Neural progenitor cell (in vitro differentiated cells): ENCODE results near the gene NELL2. TPM values are rescaled to one million over a fixed set of nuclear protein-coding genes. Genes with fewer than 3 reads are reported as not detected.

Experiments
- DNase-seq: peaks from one replicate; pipeline ENCODE4 v3.0.0-alpha.2; 2016; ENCODE audit warnings: low spot score
- H2AFZ ChIP-seq: fragments of 200-600 bp; sonication (generic); replicated peaks from 2 replicates; pipeline ENCODE4 v1.6.1; 2016; ENCODE audit warnings: antibody characterized with exemption
- H3F3A ChIP-seq: fragments of 200-600 bp; sonication (generic); 2 replicates; pipeline ENCODE4 v1.6.1; 2016; ENCODE audit warnings: antibody characterized with exemption, low read depth
- H3K27ac ChIP-seq: fragments of 200-600 bp; sonication (generic); 2 replicates; pipeline ENCODE4 v1.5.1; 2016; ENCODE audit warnings: mild to moderate bottlenecking
- H3K27me3 ChIP-seq: fragments of 200-600 bp; sonication (generic); 2 replicates; pipeline ENCODE4 v1.6.1; 2016; ENCODE audit warnings: mild to moderate bottlenecking, moderate library complexity
- H3K36me3 ChIP-seq: fragments of 200-600 bp; sonication (generic); 2 replicates; pipeline ENCODE4 v1.5.1; 2016
- H3K4me1 ChIP-seq: fragments of 200-600 bp; sonication (generic); 2 replicates; pipeline ENCODE4 v1.6.1; 2016; ENCODE audit warnings: mixed run types
- H3K4me2 ChIP-seq: fragments of 200-600 bp; sonication (generic); 2 replicates; pipeline ENCODE4 v1.6.1; 2016
- H3K4me3 ChIP-seq: fragments of 200-600 bp; sonication (generic); 2 replicates; pipeline ENCODE4 v1.5.1; 2016
- H3K79me2 ChIP-seq: fragments of 200-600 bp; sonication (generic); 2 replicates; pipeline ENCODE4 v1.6.1; 2016; ENCODE audit warnings: low read depth
- H3K9ac ChIP-seq: fragments of 200-600 bp; sonication (generic); 2 replicates; pipeline ENCODE4 v1.6.1; 2016
- H3K9me3 ChIP-seq: fragments of 200-600 bp; sonication (generic); 2 replicates; pipeline ENCODE4 v1.5.1; 2016; ENCODE audit warnings: low read depth
- H4K20me1 ChIP-seq: fragments of 200-600 bp; sonication (generic); 2 replicates; pipeline ENCODE4 v1.6.1; 2016; ENCODE audit warnings: low read depth
- H3K27ac Mint-ChIP-seq: 3 replicates; pipeline ENCODE4 v1.8.0; 2021; ENCODE audit warnings: mixed read lengths
- H3K27me3 Mint-ChIP-seq: 2 replicates; pipeline ENCODE4 v1.8.0; 2022; ENCODE audit warnings: low read depth, mild to moderate bottlenecking, inconsistent platforms, moderate library complexity, mixed read lengths; ENCODE audit not compliant: insufficient read depth
- H3K36me3 Mint-ChIP-seq: 3 replicates; pipeline ENCODE4 v1.8.0; 2021; ENCODE audit warnings: mixed read lengths
- H3K4me1 Mint-ChIP-seq: 3 replicates; pipeline ENCODE4 v1.8.0; 2021; ENCODE audit warnings: mixed read lengths
- H3K4me3 Mint-ChIP-seq: 3 replicates; pipeline ENCODE4 v1.8.0; 2021; ENCODE audit warnings: mild to moderate bottlenecking, moderate library complexity, mixed read lengths
- H3K9me3 Mint-ChIP-seq: 3 replicates; pipeline ENCODE4 v1.8.0; 2020; ENCODE audit warnings: mixed read lengths
- EZH2 ChIP-seq: fragments of 200-600 bp; sonication (generic); IDR thresholded peaks from 2 replicates; pipeline ENCODE4 v1.6.1; 2017; ENCODE audit warnings: antibody characterized with exemption, mild to moderate bottlenecking, moderate library complexity
- EZH2phosphoT487 ChIP-seq: fragments of 200-600 bp; sonication (generic); IDR thresholded peaks from 2 replicates; pipeline ENCODE4 v1.6.1; 2017; ENCODE audit warnings: antibody characterized with exemption
- total RNA-seq: library from RNA; depleted of rRNA; stranded (reverse); fragments of >200 nt; gene quantifications from 2 replicates; pipeline ENCODE4 v1.2.3, GENCODE V29; 2015; ENCODE audit warnings: low replicate concordance
- TF ChIP-seq, protein P1 (sequence below): fragments of 200-600 bp; sonication (generic); IDR thresholded peaks from 2 replicates; pipeline ENCODE4 v1.5.1; 2017; ENCODE audit warnings: antibody characterized with exemption, mild to moderate bottlenecking

NELL2 gene
- total RNA-seq, 1 donor from 2014 or later = 398 TPM

DNA sequence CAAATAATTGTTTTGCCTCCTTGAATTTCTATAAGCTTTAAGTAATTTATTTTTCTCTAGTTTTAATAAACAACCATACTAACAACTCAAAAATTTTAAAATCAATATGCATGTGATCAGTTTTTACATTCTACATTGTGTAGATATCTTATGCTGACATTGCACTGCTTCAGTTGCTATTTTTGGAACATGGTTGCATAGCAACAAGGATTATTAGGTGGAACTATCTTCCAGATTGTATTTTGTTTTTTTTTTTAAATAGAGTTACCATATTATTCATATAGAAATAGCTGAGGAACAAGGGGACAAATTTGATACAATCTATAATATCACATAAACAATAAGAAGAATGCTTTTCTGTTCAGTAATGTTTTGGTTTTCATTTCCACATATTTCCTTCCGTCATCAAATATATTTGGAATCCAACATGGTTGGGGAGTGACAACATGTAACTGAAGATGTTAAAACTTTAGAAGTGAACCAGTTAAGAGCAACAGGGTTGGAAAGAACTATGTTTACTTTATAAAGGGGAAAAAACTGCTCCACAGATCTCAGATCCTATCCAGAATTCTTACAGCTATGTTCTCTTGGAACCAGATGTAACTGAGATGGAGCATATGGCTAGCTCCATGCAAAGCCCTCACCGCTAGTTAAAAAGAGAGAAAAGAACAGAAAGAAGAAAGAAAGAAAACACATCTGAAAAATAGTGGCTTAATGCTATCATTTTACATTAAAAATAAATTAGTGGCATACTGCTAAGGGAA is 235.5 kb downstream of the NELL2 start:
- Histone ChIP-seq H3K9ac (no peak overlapping the region), H3K4me2 (no peak overlapping the region), H3K9me3 (no peaks in the 10 kb centered on the region), H3K27ac (no peak overlapping the region), H3K27me3 (no peaks in the 10 kb centered on the region), H3F3A (no peaks in the 10 kb centered on the region), H3K79me2 (no peaks in the 10 kb centered on the region), H2AFZ (no peak overlapping the region), H3K4me1 (peaks cover 10% of the 10 kb centered on the region), H3K36me3 (no peaks in the 10 kb centered on the region), H4K20me1 (no peaks in the 10 kb centered on the region), H3K4me3 (no peak overlapping the region)
- H3K4me3 Mint-ChIP-seq = no peak overlapping the region
- no peak for TF ChIP-seq EZH2phosphoT487
- TF ChIP-seq EZH2 = no peak
- TF ChIP-seq, protein P1, sequence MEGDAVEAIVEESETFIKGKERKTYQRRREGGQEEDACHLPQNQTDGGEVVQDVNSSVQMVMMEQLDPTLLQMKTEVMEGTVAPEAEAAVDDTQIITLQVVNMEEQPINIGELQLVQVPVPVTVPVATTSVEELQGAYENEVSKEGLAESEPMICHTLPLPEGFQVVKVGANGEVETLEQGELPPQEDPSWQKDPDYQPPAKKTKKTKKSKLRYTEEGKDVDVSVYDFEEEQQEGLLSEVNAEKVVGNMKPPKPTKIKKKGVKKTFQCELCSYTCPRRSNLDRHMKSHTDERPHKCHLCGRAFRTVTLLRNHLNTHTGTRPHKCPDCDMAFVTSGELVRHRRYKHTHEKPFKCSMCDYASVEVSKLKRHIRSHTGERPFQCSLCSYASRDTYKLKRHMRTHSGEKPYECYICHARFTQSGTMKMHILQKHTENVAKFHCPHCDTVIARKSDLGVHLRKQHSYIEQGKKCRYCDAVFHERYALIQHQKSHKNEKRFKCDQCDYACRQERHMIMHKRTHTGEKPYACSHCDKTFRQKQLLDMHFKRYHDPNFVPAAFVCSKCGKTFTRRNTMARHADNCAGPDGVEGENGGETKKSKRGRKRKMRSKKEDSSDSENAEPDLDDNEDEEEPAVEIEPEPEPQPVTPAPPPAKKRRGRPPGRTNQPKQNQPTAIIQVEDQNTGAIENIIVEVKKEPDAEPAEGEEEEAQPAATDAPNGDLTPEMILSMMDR = no peak
- peaks cover 16% of the 10 kb centered on the region for H3K9me3 Mint-ChIP-seq
- no peaks in the 10 kb centered on the region for H3K27me3 Mint-ChIP-seq
- H3K27ac Mint-ChIP-seq = no peak overlapping the region
- peaks cover 4% of the 10 kb centered on the region for H3K4me1 Mint-ChIP-seq
- DNase-seq = no peak
- H3K36me3 Mint-ChIP-seq = peaks cover 45% of the 10 kb centered on the region

DNA sequence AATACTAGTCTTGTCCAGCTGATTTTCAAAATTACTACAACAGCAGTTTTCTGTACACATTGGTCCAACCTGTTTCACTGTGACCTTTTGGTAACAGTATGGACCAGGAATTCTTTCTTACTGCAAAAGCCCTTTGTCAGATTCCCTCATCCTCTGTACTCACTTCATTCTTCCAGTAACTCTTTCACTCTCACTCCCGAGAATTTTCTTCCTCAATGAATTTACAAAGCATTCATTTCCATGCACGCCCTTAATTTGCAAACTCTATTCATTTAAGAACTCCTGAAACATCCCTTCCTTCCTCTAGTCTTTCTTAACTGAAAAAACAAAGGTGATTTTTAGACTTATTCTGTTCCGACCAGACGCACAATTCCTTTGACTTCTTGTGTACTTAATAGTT is 238.2 kb downstream of the NELL2 start:
- Histone ChIP-seq H3K4me1 (peaks cover 10% of the 10 kb centered on the region), H3K79me2 (no peaks in the 10 kb centered on the region), H3K27ac (no peak overlapping the region), H2AFZ (no peak overlapping the region), H4K20me1 (no peaks in the 10 kb centered on the region), H3K4me3 (no peak overlapping the region), H3K9me3 (no peaks in the 10 kb centered on the region), H3K27me3 (no peaks in the 10 kb centered on the region), H3F3A (no peaks in the 10 kb centered on the region), H3K4me2 (no peak overlapping the region), H3K9ac (no peak overlapping the region), H3K36me3 (no peaks in the 10 kb centered on the region)
- TF ChIP-seq EZH2 (no peak), EZH2phosphoT487 (no peak)
- TF ChIP-seq, protein P1 = no peak
- H3K4me3 Mint-ChIP-seq = no peak overlapping the region
- H3K27ac Mint-ChIP-seq = no peak overlapping the region
- H3K36me3 Mint-ChIP-seq = peaks cover 45% of the 10 kb centered on the region
- H3K27me3 Mint-ChIP-seq = no peaks in the 10 kb centered on the region
- H3K4me1 Mint-ChIP-seq = peaks cover 4% of the 10 kb centered on the region
- H3K9me3 Mint-ChIP-seq = peaks cover 16% of the 10 kb centered on the region
- DNase-seq = no peak

DNA sequence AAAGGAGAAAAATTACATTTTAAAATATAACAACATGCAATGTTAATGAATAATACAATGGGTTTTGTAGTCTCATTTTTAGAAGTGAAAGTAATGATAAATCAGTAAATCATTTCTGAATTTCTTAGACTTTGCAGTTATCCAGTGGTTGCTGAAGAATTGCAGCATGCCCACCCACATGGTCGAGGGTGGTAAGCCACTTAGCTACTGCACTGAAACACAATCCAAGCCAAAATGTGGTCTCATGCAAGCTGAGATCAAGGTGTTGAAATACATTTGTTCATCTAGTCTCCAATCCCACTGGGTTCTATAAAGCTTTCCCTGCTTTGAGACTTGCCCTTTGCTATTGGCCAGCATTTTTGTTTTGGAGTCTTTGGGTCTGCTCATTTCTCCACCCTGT is 247.9 kb downstream of the NELL2 start:
- DNase-seq = no peak
- TF ChIP-seq, protein P1 = no peak
- TF ChIP-seq EZH2phosphoT487 = no peak
- no peak for TF ChIP-seq EZH2
- Histone ChIP-seq H3K9me3 (no peaks in the 10 kb centered on the region), H3K4me2 (no peak overlapping the region), H3K4me1 (peaks cover 31% of the 10 kb centered on the region), H3K27me3 (no peaks in the 10 kb centered on the region), H3F3A (no peaks in the 10 kb centered on the region), H2AFZ (no peak overlapping the region), H4K20me1 (no peaks in the 10 kb centered on the region), H3K27ac (no peak overlapping the region), H3K4me3 (no peak overlapping the region), H3K79me2 (no peaks in the 10 kb centered on the region), H3K9ac (no peak overlapping the region), H3K36me3 (no peaks in the 10 kb centered on the region)
- Mint-ChIP-seq H3K27ac (peak overlapping the region; percentile 89), H3K4me3 (no peak overlapping the region), H3K27me3 (no peaks in the 10 kb centered on the region), H3K36me3 (peaks cover 15% of the 10 kb centered on the region), H3K4me1 (peaks cover 45% of the 10 kb centered on the region), H3K9me3 (peaks cover 2% of the 10 kb centered on the region)
